ENCODE results near the gene FURIN.
A peak's percentile ranks its signal among the peaks of the same experiment; 100 is the strongest.
"Not testable (repeated sequence)": the region's sequence is repeated elsewhere in the genome, so short reads cannot be mapped to it uniquely, and the experiment has no call there.

The FURIN gene

GRCh38 chr15:90883976-90884718 is 15.8 kb downstream of the FURIN start, which contains the start of gene FES:
Gene FES (plus strand): TSS chr15:90884504. CDS start chr15:90885046, 542 bp downstream.
- no peak for DNase-seq

- peak; percentile 68 for DNase-seq
Observed at GRCh38 chr15:90884719-90885431, 16.5 kb downstream of the FURIN start.

- DNase-seq: peak; percentile 93
Observed at GRCh38 chr15:90885432-90886290, 17.3 kb downstream of the FURIN start.

GRCh38 chr15:90886291-90886614 is 17.9 kb downstream of the FURIN start:
- DNase-seq: no peak

GRCh38 chr15:90887037-90887481 is 18.7 kb downstream of the FURIN start:
- DNase-seq: no peak

GRCh38 chr15:90889313-90889730 is 20.9 kb downstream of the FURIN start:
- no peak for DNase-seq

- no peak for DNase-seq
Observed at GRCh38 chr15:90889736-90890456, 21.5 kb downstream of the FURIN start.

- no peak for DNase-seq
Observed at GRCh38 chr15:90890839-90891238, 22.5 kb downstream of the FURIN start.

GRCh38 chr15:90891346-90891949 is 23.1 kb downstream of the FURIN start:
- no peak for DNase-seq

- no peak for DNase-seq
Observed at GRCh38 chr15:90892023-90892422, 23.6 kb downstream of the FURIN start.

GRCh38 chr15:90892498-90893174 is 24.2 kb downstream of the FURIN start:
- no peak for DNase-seq

- DNase-seq: no peak
Observed at GRCh38 chr15:90893175-90894090, 25.0 kb downstream of the FURIN start.

- DNase-seq: no peak
Observed at GRCh38 chr15:90895571-90896117, 27.3 kb downstream of the FURIN start.

- DNase-seq: not testable (repeated sequence)
Observed at GRCh38 chr15:90897131-90897655, 28.8 kb downstream of the FURIN start.

- no peak for DNase-seq
Observed at GRCh38 chr15:90901175-90902039, 33.0 kb downstream of the FURIN start.

- peak; percentile 90 for DNase-seq
Observed at GRCh38 chr15:90902040-90902839, 33.9 kb downstream of the FURIN start.

GRCh38 chr15:90902840-90903732 is 34.7 kb downstream of the FURIN start, which contains the start of gene MAN2A2:
Gene MAN2A2 (plus strand): TSS chr15:90903302. CDS start chr15:90904208, 906 bp downstream.
- DNase-seq: peak; percentile 92
